ENCODE results near the gene TRPC6.

Gene TRPC6

GRCh38 chr11:101583251-101584128, at the start of gene TRPC6:
TRPC6 (minus strand) TSS chr11:101584007; CDS start chr11:101583503, 504 bp downstream.
- Histone ChIP-seq H3K36me3 (ENCODE audit: control insufficient read depth, insufficient read depth, low read length) (no peaks in the 10 kb centered on the region), H3K27ac (ENCODE audit: low read depth, low read length) (peak within 1 kb of the TSS; percentile 83), H3K4me3 (ENCODE audit: low read length) (peak within 1 kb of the TSS; percentile 77), H3K4me1 (ENCODE audit: control insufficient read depth, insufficient read depth, low read length) (peaks cover 4% of the 10 kb centered on the region), H3K9ac (ENCODE audit: low read length) (no peak within 1 kb of the TSS), H3K27me3 (ENCODE audit: control insufficient read depth, insufficient read depth, low read length) (no peaks in the 10 kb centered on the region)

- H3K27ac ChIP-seq (ENCODE audit: low read depth, low read length), result no peak overlapping the region
- no peak overlapping the region for H3K9ac ChIP-seq (ENCODE audit: low read length)
- no peaks in the 10 kb centered on the region for H3K4me1 ChIP-seq (ENCODE audit: control insufficient read depth, insufficient read depth, low read length)
- no peaks in the 10 kb centered on the region for H3K27me3 ChIP-seq (ENCODE audit: control insufficient read depth, insufficient read depth, low read length)
- H3K36me3 ChIP-seq (ENCODE audit: control insufficient read depth, insufficient read depth, low read length), result no peaks in the 10 kb centered on the region
- H3K4me3 ChIP-seq (ENCODE audit: low read length), result no peak overlapping the region
Measured at GRCh38 chr11:101620026-101620425, 36.2 kb upstream of the TRPC6 start.

GRCh38 chr11:101618709-101619108, 34.9 kb upstream of the TRPC6 start:
- Histone ChIP-seq H3K27ac (ENCODE audit: low read depth, low read length) (no peak overlapping the region), H3K36me3 (ENCODE audit: control insufficient read depth, insufficient read depth, low read length) (no peaks in the 10 kb centered on the region), H3K4me3 (ENCODE audit: low read length) (no peak overlapping the region), H3K9ac (ENCODE audit: low read length) (no peak overlapping the region), H3K4me1 (ENCODE audit: control insufficient read depth, insufficient read depth, low read length) (no peaks in the 10 kb centered on the region), H3K27me3 (ENCODE audit: control insufficient read depth, insufficient read depth, low read length) (no peaks in the 10 kb centered on the region)

GRCh38 chr11:101617735-101618332, 34.0 kb upstream of the TRPC6 start:
- no peaks in the 10 kb centered on the region for H3K36me3 ChIP-seq (ENCODE audit: control insufficient read depth, insufficient read depth, low read length)
- H3K4me3 ChIP-seq (ENCODE audit: low read length), result no peak overlapping the region
- H3K27me3 ChIP-seq (ENCODE audit: control insufficient read depth, insufficient read depth, low read length), result no peaks in the 10 kb centered on the region
- H3K9ac ChIP-seq (ENCODE audit: low read length), result no peak overlapping the region
- no peak overlapping the region for H3K27ac ChIP-seq (ENCODE audit: low read depth, low read length)
- H3K4me1 ChIP-seq (ENCODE audit: control insufficient read depth, insufficient read depth, low read length), result no peaks in the 10 kb centered on the region

- no peak overlapping the region for H3K27ac ChIP-seq (ENCODE audit: low read depth, low read length)
- H3K9ac ChIP-seq (ENCODE audit: low read length), result no peak overlapping the region
- H3K36me3 ChIP-seq (ENCODE audit: control insufficient read depth, insufficient read depth, low read length), result no peaks in the 10 kb centered on the region
- no peak overlapping the region for H3K4me3 ChIP-seq (ENCODE audit: low read length)
- H3K4me1 ChIP-seq (ENCODE audit: control insufficient read depth, insufficient read depth, low read length), result no peaks in the 10 kb centered on the region
- H3K27me3 ChIP-seq (ENCODE audit: control insufficient read depth, insufficient read depth, low read length), result no peaks in the 10 kb centered on the region
Measured at GRCh38 chr11:101612481-101612880, 28.7 kb upstream of the TRPC6 start.

GRCh38 chr11:101600924-101601323, 17.1 kb upstream of the TRPC6 start:
- H3K4me1 ChIP-seq (ENCODE audit: control insufficient read depth, insufficient read depth, low read length), result no peaks in the 10 kb centered on the region
- H3K4me3 ChIP-seq (ENCODE audit: low read length), result no peak overlapping the region
- H3K9ac ChIP-seq (ENCODE audit: low read length), result no peak overlapping the region
- H3K36me3 ChIP-seq (ENCODE audit: control insufficient read depth, insufficient read depth, low read length), result no peaks in the 10 kb centered on the region
- no peaks in the 10 kb centered on the region for H3K27me3 ChIP-seq (ENCODE audit: control insufficient read depth, insufficient read depth, low read length)
- no peak overlapping the region for H3K27ac ChIP-seq (ENCODE audit: low read depth, low read length)

GRCh38 chr11:101586965-101587364, 3.2 kb upstream of the TRPC6 start:
- H3K4me1 ChIP-seq (ENCODE audit: control insufficient read depth, insufficient read depth, low read length), result peaks cover 1% of the 10 kb centered on the region
- no peak overlapping the region for H3K9ac ChIP-seq (ENCODE audit: low read length)
- H3K36me3 ChIP-seq (ENCODE audit: control insufficient read depth, insufficient read depth, low read length), result no peaks in the 10 kb centered on the region
- no peaks in the 10 kb centered on the region for H3K27me3 ChIP-seq (ENCODE audit: control insufficient read depth, insufficient read depth, low read length)
- H3K27ac ChIP-seq (ENCODE audit: low read depth, low read length), result no peak overlapping the region
- no peak overlapping the region for H3K4me3 ChIP-seq (ENCODE audit: low read length)

GRCh38 chr11:101584655-101585054, 848 bp upstream of the TRPC6 start:
- peak overlapping the region; percentile 83 for H3K27ac ChIP-seq (ENCODE audit: low read depth, low read length)
- H3K27me3 ChIP-seq (ENCODE audit: control insufficient read depth, insufficient read depth, low read length), result no peaks in the 10 kb centered on the region
- H3K36me3 ChIP-seq (ENCODE audit: control insufficient read depth, insufficient read depth, low read length), result no peaks in the 10 kb centered on the region
- no peak overlapping the region for H3K4me3 ChIP-seq (ENCODE audit: low read length)
- H3K9ac ChIP-seq (ENCODE audit: low read length), result no peak overlapping the region
- H3K4me1 ChIP-seq (ENCODE audit: control insufficient read depth, insufficient read depth, low read length), result peaks cover 4% of the 10 kb centered on the region

GRCh38 chr11:101584129-101584515, 315 bp upstream of the TRPC6 start:
- no peaks in the 10 kb centered on the region for H3K27me3 ChIP-seq (ENCODE audit: control insufficient read depth, insufficient read depth, low read length)
- no peaks in the 10 kb centered on the region for H3K36me3 ChIP-seq (ENCODE audit: control insufficient read depth, insufficient read depth, low read length)
- H3K27ac ChIP-seq (ENCODE audit: low read depth, low read length), result peak overlapping the region; percentile 83
- no peak overlapping the region for H3K9ac ChIP-seq (ENCODE audit: low read length)
- peaks cover 4% of the 10 kb centered on the region for H3K4me1 ChIP-seq (ENCODE audit: control insufficient read depth, insufficient read depth, low read length)
- peak overlapping the region; percentile 77 for H3K4me3 ChIP-seq (ENCODE audit: low read length)

GRCh38 chr11:101582989-101583250, 887 bp downstream of the TRPC6 start:
- peaks cover 4% of the 10 kb centered on the region for H3K4me1 ChIP-seq (ENCODE audit: control insufficient read depth, insufficient read depth, low read length)
- H3K27ac ChIP-seq (ENCODE audit: low read depth, low read length), result peak overlapping the region; percentile 83
- H3K36me3 ChIP-seq (ENCODE audit: control insufficient read depth, insufficient read depth, low read length), result no peaks in the 10 kb centered on the region
- no peak overlapping the region for H3K9ac ChIP-seq (ENCODE audit: low read length)
- no peaks in the 10 kb centered on the region for H3K27me3 ChIP-seq (ENCODE audit: control insufficient read depth, insufficient read depth, low read length)
- peak overlapping the region; percentile 77 for H3K4me3 ChIP-seq (ENCODE audit: low read length)

- peak overlapping the region; percentile 77 for H3K4me3 ChIP-seq (ENCODE audit: low read length)
- no peaks in the 10 kb centered on the region for H3K27me3 ChIP-seq (ENCODE audit: control insufficient read depth, insufficient read depth, low read length)
- H3K27ac ChIP-seq (ENCODE audit: low read depth, low read length), result peak overlapping the region; percentile 83
- no peak overlapping the region for H3K9ac ChIP-seq (ENCODE audit: low read length)
- H3K4me1 ChIP-seq (ENCODE audit: control insufficient read depth, insufficient read depth, low read length), result peaks cover 4% of the 10 kb centered on the region
- H3K36me3 ChIP-seq (ENCODE audit: control insufficient read depth, insufficient read depth, low read length), result no peaks in the 10 kb centered on the region
Measured at GRCh38 chr11:101582236-101582988, 1.4 kb downstream of the TRPC6 start.

GRCh38 chr11:101577461-101577860, 6.3 kb downstream of the TRPC6 start:
- peaks cover 8% of the 10 kb centered on the region for H3K4me1 ChIP-seq (ENCODE audit: control insufficient read depth, insufficient read depth, low read length)
- no peak overlapping the region for H3K9ac ChIP-seq (ENCODE audit: low read length)
- no peak overlapping the region for H3K4me3 ChIP-seq (ENCODE audit: low read length)
- no peaks in the 10 kb centered on the region for H3K27me3 ChIP-seq (ENCODE audit: control insufficient read depth, insufficient read depth, low read length)
- no peaks in the 10 kb centered on the region for H3K36me3 ChIP-seq (ENCODE audit: control insufficient read depth, insufficient read depth, low read length)
- no peak overlapping the region for H3K27ac ChIP-seq (ENCODE audit: low read depth, low read length)

Data from rectal smooth muscle tissue (tissue), 1 donor.